Mesenchymal stem cell (in vitro differentiated cells and primary cell): Measurements from ENCODE around the gene HID1.

Experiments used
- DNase-seq: peaks from one replicate; pipeline ENCODE4 v3.0.0-alpha.2; 2013
- H2AFZ ChIP-seq: one replicate; pipeline ENCODE4 v1.6.1; 2013; ENCODE audit warnings: low read depth, mild to moderate bottlenecking, control low read depth, inconsistent platforms, low read length, moderate library complexity
- H2AK5ac ChIP-seq: 2 replicates; pipeline ENCODE4 v1.6.1; 2013; ENCODE audit warnings: low read length, moderate library complexity, mild to moderate bottlenecking, inconsistent platforms; ENCODE audit not compliant: severe bottlenecking
- H2BK120ac ChIP-seq: one replicate; pipeline ENCODE4 v1.6.1; 2013; ENCODE audit warnings: low read depth, mild to moderate bottlenecking, inconsistent platforms, low read length, moderate library complexity
- H2BK12ac ChIP-seq, 2 experiments: one replicate each; pipeline ENCODE4 v1.6.1; 2013; ENCODE audit warnings: inconsistent platforms in 2 of 2, low read length in 2 of 2, mild to moderate bottlenecking in 2 of 2, moderate library complexity in 2 of 2, control low read depth in 1 of 2
- H2BK15ac ChIP-seq: one replicate; pipeline ENCODE4 v1.6.1; 2013; ENCODE audit warnings: mild to moderate bottlenecking, low read depth, inconsistent platforms; ENCODE audit not compliant: poor library complexity, severe bottlenecking
- H2BK5ac ChIP-seq: 2 replicates; pipeline ENCODE4 v1.6.1; 2013; ENCODE audit warnings: low read depth, mild to moderate bottlenecking, low read length, control low read depth, inconsistent platforms; ENCODE audit not compliant: poor library complexity, severe bottlenecking
- H3K14ac ChIP-seq, 2 experiments: one replicate each; pipeline ENCODE4 v1.6.1; 2013; ENCODE audit warnings: inconsistent platforms in 2 of 2, low read length in 2 of 2, control low read depth in 1 of 2, mild to moderate bottlenecking in 1 of 2, moderate library complexity in 1 of 2
- H3K18ac ChIP-seq, 2 experiments: one replicate each; pipeline ENCODE4 v1.6.1; 2013; ENCODE audit warnings: inconsistent platforms in 2 of 2, low read length in 2 of 2, control low read depth in 1 of 2, low read depth in 1 of 2, mild to moderate bottlenecking in 1 of 2
- H3K23ac ChIP-seq, 2 experiments: one replicate each; pipeline ENCODE4 v1.6.1; 2013; ENCODE audit warnings: inconsistent platforms in 2 of 2, low read length in 2 of 2, mild to moderate bottlenecking in 2 of 2, moderate library complexity in 2 of 2, control low read depth in 1 of 2
- H3K27ac ChIP-seq: 2 replicates; pipeline ENCODE4 v1.5.1; 2013; ENCODE audit warnings: mild to moderate bottlenecking, moderate library complexity, low read length, control low read depth, inconsistent platforms; ENCODE audit not compliant: poor library complexity, severe bottlenecking
- H3K27me3 ChIP-seq, 2 experiments: 2 replicates each; pipeline versions ENCODE4 v1.6.1 to v1.7.0; 2013; ENCODE audit warnings: low read length in 2 of 2, mild to moderate bottlenecking in 2 of 2, moderate library complexity in 2 of 2, control low read depth in 1 of 2, inconsistent platforms in 1 of 2; ENCODE audit not compliant: control insufficient read depth in 1 of 2, insufficient read depth in 1 of 2
- H3K36me3 ChIP-seq, 2 experiments: 2 replicates each; pipeline versions ENCODE4 v1.6.1 to v1.7.0; 2013; ENCODE audit warnings: low read length in 2 of 2, control low read depth in 1 of 2, inconsistent platforms in 1 of 2, low read depth in 1 of 2, mild to moderate bottlenecking in 1 of 2; ENCODE audit not compliant: insufficient read depth in 2 of 2, control insufficient read depth in 1 of 2
- H3K4ac ChIP-seq, 2 experiments: one replicate each; pipeline ENCODE4 v1.6.1; 2013; ENCODE audit warnings: inconsistent platforms in 2 of 2, low read length in 2 of 2, mild to moderate bottlenecking in 2 of 2, moderate library complexity in 2 of 2, control low read depth in 1 of 2, low read depth in 1 of 2
- H3K4me1 ChIP-seq: 2 replicates; pipeline ENCODE4 v1.6.1; 2013; ENCODE audit warnings: low read depth, low read length, control low read depth; ENCODE audit not compliant: control insufficient read depth, insufficient read depth
- H3K4me2 ChIP-seq: 2 replicates; pipeline ENCODE4 v1.6.1; 2013; ENCODE audit warnings: low read length, mild to moderate bottlenecking, inconsistent platforms; ENCODE audit not compliant: poor library complexity, severe bottlenecking
- H3K4me3 ChIP-seq, 2 experiments: 2 replicates each; pipeline versions ENCODE4 v1.5.1 to v1.7.0; 2013; ENCODE audit warnings: low read length in 2 of 2, mild to moderate bottlenecking in 2 of 2, control low read depth in 1 of 2, low read depth in 1 of 2; ENCODE audit not compliant: insufficient read depth in 1 of 2
- H3K79me1 ChIP-seq: replicated peaks from 2 replicates; pipeline ENCODE4 v1.6.1; 2013; ENCODE audit warnings: mild to moderate bottlenecking, control low read depth, low read length, inconsistent platforms; ENCODE audit not compliant: poor library complexity, severe bottlenecking
- H3K9ac ChIP-seq: 2 replicates; pipeline ENCODE4 v1.7.0; 2013; ENCODE audit warnings: mild to moderate bottlenecking, low read length, moderate library complexity
- H3K9me3 ChIP-seq: 2 replicates; pipeline ENCODE4 v1.7.0; 2013; ENCODE audit warnings: mild to moderate bottlenecking, low read length; ENCODE audit not compliant: control insufficient read depth
- H4K8ac ChIP-seq: one replicate; pipeline ENCODE4 v1.6.1; 2013; ENCODE audit warnings: inconsistent platforms, mild to moderate bottlenecking, low read length, moderate library complexity
- H4K91ac ChIP-seq: one replicate; pipeline ENCODE4 v1.6.1; 2013; ENCODE audit warnings: mild to moderate bottlenecking, low read length, inconsistent platforms
- WGBS: methylation state at CpG from one replicate; pipeline ENCODE4 v1.1.7; 2013; ENCODE audit warnings: mixed read lengths; 5-methylcytosine and 5-hydroxymethylcytosine counted together

The HID1 gene

GRCh38 chr17:74903034-74903433 lies 69.5 kb downstream of the HID1 start:
- WGBS, result 80% methylated on average over 6 of the region's 9 CpGs
- Histone ChIP-seq H3K27ac (no peak overlapping the region), H2BK5ac (no peak overlapping the region), H2BK12ac (no peak overlapping the region), H3K79me1 (no peaks in the 10 kb centered on the region), H2BK15ac (no peak overlapping the region), H3K23ac (no peak overlapping the region), H4K8ac (no peak overlapping the region), H3K4me1 (no peaks in the 10 kb centered on the region), H4K91ac (no peak overlapping the region), H3K4me3 (no peak overlapping the region), H2AFZ (no peak overlapping the region), H3K4ac (no peak overlapping the region), H3K18ac (no peak overlapping the region), H2BK120ac (no peak overlapping the region), H3K36me3 (no peaks in the 10 kb centered on the region), H3K9ac (no peak overlapping the region), H3K4me2 (no peak overlapping the region), H3K27me3 (peaks cover 25 to 61% of the 10 kb centered on the region in 2 experiments), H2AK5ac (no peak overlapping the region), H3K9me3 (no peaks in the 10 kb centered on the region), H3K14ac (no peak overlapping the region)
- no peak for DNase-seq

- Histone ChIP-seq H2BK15ac (no peak overlapping the region), H2BK120ac (no peak overlapping the region), H2BK12ac (no peak overlapping the region), H3K4me1 (no peaks in the 10 kb centered on the region), H3K27me3 (peaks cover 27 to 73% of the 10 kb centered on the region in 2 experiments), H3K4me3 (no peak overlapping the region), H2AFZ (no peak overlapping the region), H3K9ac (no peak overlapping the region), H3K18ac (no peak overlapping the region), H3K27ac (no peak overlapping the region), H3K36me3 (no peaks in the 10 kb centered on the region), H3K79me1 (no peaks in the 10 kb centered on the region), H3K23ac (no peak overlapping the region), H2BK5ac (no peak overlapping the region), H3K4me2 (no peak overlapping the region), H3K9me3 (no peaks in the 10 kb centered on the region), H3K4ac (no peak overlapping the region), H3K14ac (no peak overlapping the region), H4K8ac (no peak overlapping the region), H2AK5ac (no peak overlapping the region), H4K91ac (no peak overlapping the region)
- DNase-seq, result no peak
- 85% methylated on average over 10 of the region's 14 CpGs for WGBS
These were observed 71.0 kb downstream of the HID1 start for GRCh38 chr17:74901353-74902135.
